ENCODE data around the gene NCLN.
"Not testable (repeated sequence)": the region's sequence is repeated elsewhere in the genome, so short reads cannot be mapped to it uniquely, and the experiment has no call there.

Gene NCLN

DNA sequence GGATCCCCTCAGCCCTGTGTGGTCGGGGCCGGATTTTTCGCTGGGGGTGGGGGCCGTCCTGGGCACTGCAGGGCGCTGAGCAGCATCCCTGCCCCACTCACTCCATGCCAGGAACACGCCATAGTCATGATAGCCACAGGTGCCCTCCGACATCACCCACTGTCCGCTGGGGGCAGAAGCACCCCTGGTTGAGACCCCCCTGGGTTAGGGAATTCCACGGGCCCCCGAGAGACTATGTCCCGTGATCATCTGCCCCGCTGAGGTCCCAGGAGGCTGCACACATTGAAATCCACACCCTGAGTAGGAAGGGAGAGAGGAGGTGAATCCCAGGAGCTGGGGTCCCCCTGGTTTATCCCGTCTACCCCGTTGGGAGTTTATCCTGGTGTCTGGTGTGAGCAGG, 16.2 kb downstream of the NCLN start:
- DNase-seq, result no peak

DNA sequence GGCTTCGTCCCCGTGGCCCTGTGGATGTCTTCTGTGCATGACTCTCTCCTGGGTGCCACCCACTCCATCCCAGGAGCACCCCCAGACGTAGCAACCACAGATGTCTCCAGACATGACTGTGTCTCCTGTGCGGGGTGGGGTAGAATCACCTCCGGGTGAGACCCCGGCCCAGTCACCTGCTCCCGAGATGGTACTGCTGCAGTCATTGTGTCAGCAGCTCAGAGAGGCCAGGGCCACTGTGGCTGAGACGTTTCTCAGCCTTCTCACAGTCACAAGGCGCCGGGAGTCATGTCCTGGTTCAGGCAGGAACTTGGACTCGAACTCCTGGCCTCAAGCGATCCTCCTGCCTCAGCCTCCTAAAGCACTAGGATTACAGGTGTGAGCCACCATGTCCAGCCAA, 16.6 kb downstream of the NCLN start:
- no peak for DNase-seq

DNA sequence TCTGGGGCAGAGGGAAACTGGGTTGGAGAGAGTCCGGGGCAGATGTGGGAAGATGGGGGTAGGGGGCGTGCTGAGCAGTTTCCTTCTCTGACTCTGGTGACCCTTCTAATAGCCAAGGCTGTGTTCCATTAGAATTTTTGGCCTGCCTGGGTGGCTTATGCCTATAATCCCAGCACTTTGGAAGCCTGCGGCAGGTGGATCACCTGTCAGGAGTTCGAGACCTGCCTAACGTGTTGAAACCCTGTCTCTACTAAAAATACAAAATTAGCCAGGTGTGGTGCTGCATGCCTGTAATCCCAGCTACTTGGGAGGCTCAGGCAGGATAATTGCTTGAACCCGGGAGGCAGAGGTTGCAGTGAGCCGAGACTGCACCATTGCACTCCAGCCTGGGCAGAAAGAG, 17.2 kb downstream of the NCLN start:
- DNase-seq, result not testable (repeated sequence)

DNA sequence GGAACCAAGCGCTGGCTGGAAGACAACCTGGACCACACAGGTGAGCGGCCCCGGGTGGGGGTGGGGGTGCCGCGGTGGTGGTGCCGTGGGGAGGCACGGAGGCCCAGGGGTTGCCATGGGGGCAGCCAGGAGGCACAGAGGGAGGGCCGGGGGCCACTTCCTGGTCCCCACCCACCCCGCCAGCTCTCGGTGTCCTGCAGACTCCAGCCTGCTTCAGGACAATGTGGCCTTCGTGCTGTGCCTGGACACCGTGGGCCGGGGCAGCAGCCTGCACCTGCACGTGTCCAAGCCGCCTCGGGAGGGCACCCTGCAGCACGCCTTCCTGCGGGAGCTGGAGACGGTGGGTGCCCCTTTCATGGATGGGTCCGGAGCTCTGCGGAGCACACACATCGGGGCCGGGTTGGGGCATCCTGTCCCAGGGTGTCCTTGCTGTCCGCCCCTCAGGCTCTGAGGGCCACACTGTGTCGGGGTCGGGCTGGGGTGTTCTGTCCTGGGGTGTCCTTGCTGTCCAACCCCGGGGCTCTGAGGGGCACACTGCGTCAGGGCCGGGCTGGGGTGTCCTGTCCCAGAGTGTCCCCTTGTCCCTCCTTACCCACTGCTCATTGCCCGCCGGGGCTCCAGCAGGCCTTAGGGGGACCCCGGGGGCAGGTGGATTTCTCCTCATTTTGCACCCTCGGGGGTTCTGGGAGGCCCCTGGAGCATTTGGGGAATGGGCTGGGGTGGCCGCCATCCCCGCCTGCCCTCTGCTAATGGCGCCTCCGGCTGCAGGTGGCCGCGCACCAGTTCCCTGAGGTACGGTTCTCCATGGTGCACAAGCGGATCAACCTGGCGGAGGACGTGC, 18.3 kb downstream of the NCLN start:
- no peak for DNase-seq

DNA sequence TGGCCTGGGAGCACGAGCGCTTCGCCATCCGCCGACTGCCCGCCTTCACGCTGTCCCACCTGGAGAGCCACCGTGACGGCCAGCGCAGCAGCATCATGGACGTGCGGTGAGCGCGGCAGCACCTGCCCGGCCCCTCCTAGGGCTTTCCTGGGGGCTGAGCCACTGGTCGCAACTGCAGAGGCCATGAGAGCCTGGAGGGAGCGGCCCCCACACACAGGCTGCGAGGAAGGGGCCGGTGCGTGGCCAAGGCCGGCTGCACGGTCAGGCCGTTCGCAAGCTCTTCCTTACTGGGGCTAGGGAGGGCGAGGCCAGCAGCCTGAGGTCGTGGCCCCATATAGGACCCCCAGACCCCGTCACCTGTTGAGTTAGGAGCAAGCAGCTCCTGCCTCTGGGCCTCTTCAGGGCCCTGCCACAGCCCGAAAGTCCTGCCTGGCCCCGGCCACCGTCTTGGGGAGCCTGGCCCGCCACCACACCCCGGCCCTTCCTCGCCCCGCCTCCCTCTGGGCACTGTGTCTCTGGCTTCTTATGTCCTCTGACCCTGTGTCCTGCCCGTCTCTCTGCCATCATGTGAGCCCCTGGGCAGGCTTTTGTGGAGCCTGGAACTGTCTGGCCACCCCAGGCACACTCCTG, 19.0 kb downstream of the NCLN start:
- no peak for DNase-seq

DNA sequence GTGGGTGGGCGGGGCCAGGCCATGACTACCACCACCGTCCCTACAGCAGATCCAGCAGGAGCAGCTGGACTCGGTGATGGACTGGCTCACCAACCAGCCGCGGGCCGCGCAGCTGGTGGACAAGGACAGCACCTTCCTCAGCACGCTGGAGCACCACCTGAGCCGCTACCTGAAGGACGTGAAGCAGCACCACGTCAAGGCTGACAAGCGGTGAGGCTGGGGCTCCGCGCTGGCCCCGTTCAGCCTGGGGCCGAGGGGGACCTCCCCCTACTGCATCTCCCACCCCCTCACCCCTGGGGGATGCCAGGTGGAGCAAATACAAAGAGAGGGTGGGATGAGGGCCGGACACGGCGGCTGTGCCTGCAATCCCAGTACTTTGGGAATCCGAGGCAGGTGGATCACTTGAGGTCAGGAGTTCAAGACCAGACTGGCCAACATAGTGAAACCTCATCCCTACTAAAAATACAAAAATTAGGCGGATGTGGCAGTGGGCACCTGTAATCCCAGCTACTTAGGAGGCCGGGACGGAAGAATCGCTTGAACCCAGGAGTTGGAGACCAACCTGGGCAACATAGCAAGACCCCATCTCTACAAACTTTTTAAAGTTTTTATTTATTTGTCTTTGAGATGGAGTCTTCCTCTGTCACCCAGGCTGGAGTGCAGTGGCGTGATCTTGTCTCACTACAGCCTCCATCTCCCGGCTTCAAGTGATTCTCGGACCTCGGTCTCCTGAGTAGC, 20.7 kb downstream of the NCLN start:
- no peak for DNase-seq

DNA sequence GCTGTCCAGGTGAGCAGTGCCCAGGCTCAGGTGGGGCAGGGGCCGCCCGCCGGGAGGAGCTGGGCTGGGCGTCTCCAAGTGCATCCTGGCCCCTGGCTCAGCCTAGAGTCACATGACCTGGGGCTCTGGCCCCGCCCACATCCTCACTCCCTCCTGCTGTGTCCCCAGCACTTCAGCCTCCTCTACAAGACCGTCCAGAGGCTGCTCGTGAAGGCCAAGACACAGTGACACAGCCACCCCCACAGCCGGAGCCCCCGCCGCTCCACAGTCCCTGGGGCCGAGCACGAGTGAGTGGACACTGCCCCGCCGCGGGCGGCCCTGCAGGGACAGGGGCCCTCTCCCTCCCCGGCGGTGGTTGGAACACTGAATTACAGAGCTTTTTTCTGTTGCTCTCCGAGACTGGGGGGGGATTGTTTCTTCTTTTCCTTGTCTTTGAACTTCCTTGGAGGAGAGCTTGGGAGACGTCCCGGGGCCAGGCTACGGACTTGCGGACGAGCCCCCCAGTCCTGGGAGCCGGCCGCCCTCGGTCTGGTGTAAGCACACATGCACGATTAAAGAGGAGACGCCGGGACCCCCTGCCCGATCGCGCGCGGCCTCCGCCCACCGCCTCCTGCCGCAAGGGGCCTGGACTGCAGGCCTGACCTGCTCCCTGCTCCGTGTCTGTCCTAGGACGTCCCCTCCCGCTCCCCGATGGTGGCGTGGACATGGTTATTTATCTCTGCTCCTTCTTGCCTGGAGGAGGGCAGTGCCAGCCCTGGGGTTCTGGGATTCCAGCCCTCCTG, 21.9 kb downstream of the NCLN start:
- DNase-seq, result no peak

DNA sequence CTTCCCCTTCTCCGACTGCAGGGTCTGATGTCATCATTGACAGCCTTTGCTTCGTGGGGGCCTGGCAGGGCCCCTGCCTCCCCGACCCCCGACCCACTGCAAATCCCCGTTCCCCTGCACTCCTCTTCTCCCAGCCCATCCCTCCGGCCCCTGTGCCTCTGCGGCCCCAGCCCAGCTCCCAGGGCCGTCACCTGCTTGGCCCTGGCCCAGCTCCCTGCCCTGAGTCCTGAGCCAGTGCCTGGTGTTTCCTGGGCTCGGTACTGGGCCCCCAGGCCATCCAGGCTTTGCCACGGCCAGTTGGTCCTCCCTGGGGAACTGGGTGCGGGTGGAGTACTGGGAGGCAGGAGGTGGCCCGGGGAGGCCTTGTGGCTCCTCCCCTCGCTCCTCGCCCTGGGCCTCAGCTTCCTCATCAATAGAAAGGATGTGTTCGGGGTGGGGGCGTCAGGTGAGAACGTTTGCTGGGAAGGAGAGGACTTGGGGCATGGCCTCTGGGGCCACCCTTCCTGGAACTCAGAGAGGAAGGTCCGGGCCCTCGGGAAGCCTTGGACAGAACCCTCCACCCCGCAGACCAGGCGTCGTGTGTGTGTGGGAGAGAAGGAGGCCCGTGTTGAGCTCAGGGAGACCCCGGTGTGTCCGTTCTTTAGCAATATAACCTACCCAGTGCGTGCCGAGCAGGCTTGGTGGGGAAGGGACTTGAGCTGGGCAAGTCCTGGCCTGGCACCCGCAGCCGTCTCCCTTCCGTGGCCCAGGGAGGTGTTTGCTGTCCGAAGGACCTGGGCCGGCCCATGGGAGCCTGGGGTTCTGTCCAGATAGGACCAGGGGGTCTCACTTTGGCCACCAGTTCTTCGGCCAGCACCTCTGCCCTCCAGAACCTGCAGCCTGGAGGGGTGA, 22.8 kb downstream of the NCLN start:
- DNase-seq, result no peak

DNA sequence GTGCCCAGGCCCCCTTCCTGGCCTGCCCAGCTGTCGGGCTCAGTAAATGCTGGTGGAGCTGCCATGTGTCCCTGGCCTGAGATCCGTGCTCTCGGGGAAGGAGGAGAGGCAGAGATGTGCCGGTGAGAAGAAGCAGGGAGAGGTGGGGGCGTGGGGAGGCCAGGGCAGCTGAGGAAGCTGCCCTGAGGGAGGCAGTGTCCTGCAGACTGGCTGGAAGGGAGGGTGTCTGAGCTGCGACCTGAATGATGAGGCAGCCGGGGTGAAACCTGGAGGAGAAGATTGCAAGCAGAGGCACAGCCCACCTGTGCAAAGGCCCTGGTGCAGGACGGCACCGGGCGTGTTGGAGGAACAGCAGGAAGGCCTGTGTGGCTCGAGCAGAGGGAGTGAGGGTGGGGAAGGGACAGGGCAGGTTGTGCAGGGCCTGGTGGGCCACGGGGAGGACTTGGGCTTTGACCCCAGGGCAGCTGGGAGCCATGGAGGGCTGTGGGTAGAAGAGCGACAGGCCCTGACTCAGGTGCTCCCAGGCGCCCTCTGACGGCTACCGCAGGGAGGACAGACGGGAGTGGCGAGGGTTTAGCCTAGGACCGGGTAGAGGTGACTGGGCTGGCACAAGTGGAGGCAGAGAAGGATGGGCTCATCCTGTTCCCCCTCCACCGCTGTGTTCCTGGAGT, 24.8 kb downstream of the NCLN start:
- peak; percentile 83 for DNase-seq

DNA sequence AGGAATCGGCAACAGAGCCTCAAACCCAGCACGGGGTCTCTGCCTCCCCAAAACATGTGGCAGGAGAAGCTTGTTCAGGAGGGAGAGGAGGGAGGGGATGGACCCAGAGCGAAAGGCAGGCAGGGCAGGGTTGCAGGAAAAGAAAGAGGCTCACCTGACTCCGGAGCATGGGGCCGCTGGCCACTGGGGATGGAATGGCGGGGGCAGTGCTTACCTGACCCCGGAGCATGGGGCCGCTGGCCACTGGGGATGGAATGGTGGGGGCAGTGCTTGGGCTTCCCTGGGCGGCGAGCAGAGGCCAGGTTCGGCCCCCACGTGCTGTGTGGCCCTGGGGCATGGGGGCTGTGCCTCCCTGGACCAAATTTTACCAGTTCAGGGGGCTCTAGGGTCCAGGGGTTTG, 25.5 kb downstream of the NCLN start:
- no peak for DNase-seq

DNA sequence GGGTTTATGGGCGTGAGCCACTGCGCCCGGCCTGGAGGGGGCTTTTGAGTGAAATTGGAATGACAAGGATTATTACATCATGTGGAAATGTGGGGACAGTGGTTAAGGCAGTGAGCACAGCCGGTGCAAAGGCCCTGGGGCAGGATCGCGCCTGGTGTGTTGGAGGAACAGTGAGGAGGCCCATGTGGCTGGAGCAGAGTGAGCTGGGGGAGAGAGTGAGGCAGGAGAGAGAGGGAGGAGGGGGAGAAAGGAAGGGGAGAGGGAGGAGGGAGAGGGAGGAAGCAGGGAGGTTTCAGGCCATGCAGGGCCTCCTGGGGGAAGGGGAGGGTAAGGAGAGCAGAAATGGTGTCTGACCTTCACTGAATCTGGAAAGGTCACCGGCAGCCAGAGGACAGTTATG, 27.4 kb downstream of the NCLN start:
- no peak for DNase-seq

DNA sequence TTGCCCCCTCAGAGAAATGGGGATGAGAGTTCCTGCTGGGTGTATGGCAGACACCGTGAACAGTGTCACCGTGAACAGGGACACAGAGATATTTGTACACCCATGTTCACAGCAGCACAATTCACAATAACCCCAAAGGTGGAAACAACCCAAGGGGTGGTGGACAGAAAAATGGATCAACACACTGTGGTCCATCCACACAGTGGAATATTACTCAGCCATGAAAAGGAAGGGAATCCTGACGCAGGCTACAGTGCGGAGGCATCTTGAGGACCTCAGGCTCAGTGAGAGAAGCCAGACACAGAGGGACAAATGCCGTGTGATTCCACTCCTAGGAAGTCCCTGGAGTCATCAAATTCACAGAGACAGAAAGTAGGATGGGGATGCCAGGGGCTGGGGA, 31.1 kb downstream of the NCLN start:
- DNase-seq, result no peak

DNA sequence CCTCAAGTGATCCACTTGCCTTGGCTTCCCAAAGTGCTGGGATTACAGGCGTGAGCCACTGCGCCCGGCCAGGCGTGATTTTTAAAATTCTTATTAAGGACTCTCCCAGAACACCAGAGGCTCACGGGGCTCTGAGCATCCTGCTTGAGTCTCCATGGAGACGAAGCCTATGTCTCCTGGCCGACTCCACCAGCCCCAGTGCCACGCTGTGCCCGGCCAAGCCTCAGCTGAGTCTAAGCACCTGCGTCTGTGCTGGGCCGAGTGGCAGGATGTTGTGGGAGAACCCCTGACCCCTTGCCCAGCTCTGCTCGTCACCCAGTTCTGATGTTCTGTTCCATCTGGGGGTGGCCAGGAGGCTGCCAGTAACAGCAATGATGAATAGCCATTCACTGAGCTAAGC, 34.8 kb downstream of the NCLN start:
- no peak for DNase-seq

DNA sequence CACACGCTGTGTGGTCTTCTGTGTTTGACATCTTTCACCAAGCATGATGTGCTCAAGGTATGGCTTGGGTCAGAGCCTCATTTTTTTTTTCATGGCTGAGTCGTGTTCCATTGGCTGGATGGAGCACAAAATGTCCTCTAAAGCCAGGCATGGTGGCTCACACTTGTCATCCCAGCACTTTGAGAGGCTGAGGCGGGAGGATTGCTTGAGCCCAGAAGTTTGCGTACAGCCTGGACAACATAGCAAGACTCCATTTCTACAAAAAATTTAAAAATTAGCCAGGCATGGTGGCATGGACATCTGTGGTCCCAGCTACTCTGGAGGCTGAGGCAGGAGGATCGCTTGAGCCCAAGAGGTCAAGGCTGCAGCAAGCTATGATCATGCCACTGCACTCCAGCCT, 35.8 kb downstream of the NCLN start:
- DNase-seq, result not testable (repeated sequence)

DNA sequence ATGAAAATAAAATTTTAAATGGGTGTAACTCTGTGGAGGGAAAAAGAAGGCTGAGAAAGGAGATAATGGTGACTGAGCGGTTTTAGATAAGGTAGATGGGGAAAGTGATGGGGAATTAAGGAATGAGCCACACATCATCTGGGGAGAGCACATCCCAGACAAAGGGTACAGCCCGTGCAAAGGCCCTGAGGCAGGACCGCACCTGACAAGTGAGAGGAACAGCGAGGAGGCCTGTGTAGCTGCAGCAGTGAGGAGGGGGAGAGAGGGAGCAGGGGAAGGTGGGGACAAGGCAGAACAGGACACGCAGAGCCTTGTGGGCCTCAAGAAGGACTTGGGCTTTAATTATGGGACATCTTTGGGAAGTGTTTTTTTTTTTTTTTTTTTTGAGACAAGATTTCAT, 37.0 kb downstream of the NCLN start:
- no peak for DNase-seq

DNA sequence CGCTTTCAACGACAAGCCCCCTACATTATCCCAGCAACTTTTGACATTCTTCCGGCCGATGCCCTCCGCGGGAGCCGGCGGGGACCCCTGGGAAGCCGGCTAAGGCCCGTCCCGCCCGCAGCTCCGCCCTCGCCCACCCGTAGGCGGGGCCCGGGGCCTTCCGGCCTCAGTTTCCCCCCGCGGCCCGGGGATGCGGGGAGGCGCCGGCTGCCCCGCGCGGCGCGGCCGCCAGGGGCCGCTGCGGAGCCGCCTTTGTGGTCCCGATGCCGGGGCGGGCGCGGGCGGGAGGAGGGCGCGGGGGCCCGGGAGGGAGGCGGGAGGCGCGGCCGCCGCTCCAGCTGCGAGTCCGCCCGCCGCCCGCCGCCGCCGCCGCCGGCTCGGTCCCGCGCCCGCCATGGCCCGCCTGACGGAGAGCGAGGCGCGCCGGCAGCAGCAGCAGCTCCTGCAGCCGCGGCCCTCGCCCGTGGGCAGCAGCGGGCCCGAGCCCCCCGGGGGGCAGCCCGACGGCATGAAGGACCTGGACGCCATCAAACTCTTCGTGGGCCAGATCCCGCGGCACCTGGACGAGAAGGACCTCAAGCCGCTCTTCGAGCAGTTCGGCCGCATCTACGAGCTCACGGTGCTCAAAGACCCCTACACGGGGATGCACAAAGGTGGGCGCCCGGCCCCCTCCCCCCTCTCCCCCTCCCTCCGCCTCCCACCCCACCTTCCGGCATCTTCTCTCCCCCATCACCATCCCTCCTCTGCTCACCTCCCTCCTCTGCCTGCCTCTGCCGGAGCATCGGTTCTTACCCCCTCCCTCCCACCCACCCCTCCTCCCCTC, 38.8 kb downstream of the NCLN start, which contains the start of gene CELF5:
Gene CELF5 (plus strand): TSS at position 316 of the 823 bp plus-strand sequence. CDS start 79 bp downstream, at position 395.
- peak; percentile 66 for DNase-seq

DNA sequence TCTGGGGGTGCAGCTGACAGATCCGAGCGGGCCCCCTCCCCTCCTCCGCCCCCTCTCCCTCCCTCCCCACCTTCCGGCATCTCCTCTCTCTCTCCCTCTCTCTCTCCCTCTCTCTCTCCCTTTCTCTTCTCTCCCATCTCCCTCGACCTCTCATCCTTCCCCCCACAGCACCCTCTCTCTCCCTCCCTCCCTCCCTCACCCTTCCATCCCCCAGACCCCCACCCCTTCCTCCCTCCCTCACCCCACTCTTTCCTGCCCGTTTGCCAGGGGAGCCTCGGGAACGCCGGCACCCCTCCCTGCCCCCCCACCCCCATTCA, 39.4 kb downstream of the NCLN start:
- no peak for DNase-seq

DNA sequence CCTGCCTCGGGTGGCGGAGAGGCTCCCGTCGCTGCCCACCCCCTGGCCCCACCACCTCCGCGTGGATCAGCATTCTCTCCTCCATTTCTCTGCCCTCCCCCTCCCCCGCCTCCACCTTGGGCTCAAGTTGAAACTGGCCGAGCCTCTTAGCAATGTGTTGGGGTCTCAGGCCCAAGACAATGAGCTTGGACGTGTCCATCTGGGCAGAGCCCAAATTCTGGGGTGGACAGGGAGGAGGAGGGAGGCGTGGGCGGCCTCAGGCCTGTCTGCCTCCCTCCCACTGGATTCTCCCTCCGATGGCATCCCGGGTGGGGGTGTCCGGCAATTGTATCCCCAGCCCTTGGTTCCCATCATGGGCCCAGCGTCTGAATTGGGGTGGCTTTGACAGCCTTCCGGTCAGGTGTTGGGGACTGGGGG, 40.0 kb downstream of the NCLN start:
- DNase-seq, result no peak

DNA sequence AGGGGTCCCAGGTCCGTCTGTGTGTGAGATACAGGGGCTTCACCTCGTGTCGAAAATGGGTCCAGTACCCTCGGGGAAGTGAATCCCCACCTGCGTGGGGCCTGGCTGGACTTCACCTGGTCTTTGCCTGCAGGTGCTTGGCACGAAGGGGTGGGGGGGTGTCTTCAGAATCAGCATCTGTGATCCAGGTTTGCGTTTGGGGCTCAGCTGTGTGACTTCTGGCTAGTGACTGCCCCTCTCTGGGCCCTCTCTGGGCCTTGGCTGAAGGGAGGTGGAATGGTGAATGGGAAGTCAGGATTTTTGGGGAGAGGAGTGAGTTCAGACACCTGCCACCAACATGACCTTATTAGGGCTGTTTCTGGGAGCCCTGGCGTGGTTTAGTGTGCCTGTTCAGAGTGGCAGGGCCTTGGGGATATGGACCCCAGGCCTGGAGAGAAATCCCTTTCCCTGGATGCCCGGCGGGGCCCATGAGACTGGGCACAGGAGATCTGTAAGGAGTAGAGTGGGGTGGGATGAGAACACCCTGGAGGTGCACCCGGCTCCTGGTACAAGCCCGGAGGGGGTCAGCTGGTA, 41.4 kb downstream of the NCLN start:
- DNase-seq, result no peak

DNA sequence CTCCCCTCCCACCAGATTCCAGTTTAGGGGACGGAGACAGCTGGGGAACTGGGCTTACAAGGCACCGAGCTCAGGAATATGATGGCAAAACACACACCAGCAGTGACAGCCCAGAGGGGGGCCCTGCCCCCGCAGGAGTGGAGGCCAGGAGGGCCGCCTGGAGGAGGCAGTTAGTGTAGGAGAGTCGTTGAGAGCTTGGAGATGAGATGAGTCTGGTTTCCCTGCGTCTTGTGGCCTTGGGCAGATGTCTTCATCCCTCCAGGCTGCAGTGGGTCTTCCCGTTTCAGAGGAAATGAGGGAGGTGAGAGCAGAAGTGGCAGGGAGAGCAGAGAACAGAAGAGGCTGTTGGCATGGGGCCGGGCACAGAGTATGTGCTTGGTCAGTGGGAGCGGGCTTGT, 43.6 kb downstream of the NCLN start:
- DNase-seq, result no peak

All from activated CD4-positive, alpha-beta T cell treated with anti-CD3 and anti-CD28 coated beads for 48 hours (primary cell).